Measurements from ENCODE around the gene GALNT7. TPM values are rescaled to one million over a fixed set of nuclear protein-coding genes. Genes with fewer than 3 reads are reported as not detected.

GALNT7 gene
- total and polyA plus RNA-seq, 4 donors = 0.65 to 13.0 (median 2.1) TPM

DNA sequence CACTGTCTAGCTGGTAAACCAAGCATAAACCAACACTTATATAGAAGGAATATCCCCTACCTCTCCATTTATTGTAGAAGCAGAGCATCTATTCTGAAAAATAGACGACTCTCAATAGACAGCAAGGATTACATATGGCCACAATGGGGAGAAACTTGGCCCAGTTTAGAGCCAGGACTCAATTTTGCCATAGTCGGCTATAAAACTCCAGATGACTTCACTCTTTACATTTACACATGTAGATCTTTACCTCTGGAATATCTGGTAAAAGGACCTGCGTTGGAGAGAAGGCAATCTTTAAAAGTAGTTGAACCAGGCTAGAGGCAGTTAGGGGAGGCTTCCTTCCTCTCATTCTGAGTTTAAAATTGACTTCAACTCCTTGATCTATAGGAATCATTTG is 88.2 kb downstream of the GALNT7 start:
- H3K9ac ChIP-seq (ENCODE audit: low read depth in 1 of 2, low read length in 2 of 2) = no peak overlapping the region
- no peaks in the 10 kb centered on the region for H3K9me3 ChIP-seq (ENCODE audit: control insufficient read depth in 4 of 4, low read length in 3 of 4)
- no peak overlapping the region for H3K27ac ChIP-seq (ENCODE audit: low read depth in 1 of 2, low read length in 2 of 2)
- H3K36me3 ChIP-seq (ENCODE audit: control insufficient read depth in 4 of 4, insufficient read depth in 3 of 4, low read depth in 1 of 4, low read length in 3 of 4) = no peaks in the 10 kb centered on the region
- no peaks in the 10 kb centered on the region for H3K27me3 ChIP-seq (ENCODE audit: control insufficient read depth in 4 of 4, insufficient read depth in 4 of 4, low read length in 3 of 4)
- DNase-seq (ENCODE audit: low spot score) = no peak
- TF ChIP-seq, protein P1, sequence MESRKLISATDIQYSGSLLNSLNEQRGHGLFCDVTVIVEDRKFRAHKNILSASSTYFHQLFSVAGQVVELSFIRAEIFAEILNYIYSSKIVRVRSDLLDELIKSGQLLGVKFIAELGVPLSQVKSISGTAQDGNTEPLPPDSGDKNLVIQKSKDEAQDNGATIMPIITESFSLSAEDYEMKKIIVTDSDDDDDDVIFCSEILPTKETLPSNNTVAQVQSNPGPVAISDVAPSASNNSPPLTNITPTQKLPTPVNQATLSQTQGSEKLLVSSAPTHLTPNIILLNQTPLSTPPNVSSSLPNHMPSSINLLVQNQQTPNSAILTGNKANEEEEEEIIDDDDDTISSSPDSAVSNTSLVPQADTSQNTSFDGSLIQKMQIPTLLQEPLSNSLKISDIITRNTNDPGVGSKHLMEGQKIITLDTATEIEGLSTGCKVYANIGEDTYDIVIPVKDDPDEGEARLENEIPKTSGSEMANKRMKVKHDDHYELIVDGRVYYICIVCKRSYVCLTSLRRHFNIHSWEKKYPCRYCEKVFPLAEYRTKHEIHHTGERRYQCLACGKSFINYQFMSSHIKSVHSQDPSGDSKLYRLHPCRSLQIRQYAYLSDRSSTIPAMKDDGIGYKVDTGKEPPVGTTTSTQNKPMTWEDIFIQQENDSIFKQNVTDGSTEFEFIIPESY (IDR thresholded peaks at IDR 0.05) = no peak
- TF ChIP-seq, protein P2, sequence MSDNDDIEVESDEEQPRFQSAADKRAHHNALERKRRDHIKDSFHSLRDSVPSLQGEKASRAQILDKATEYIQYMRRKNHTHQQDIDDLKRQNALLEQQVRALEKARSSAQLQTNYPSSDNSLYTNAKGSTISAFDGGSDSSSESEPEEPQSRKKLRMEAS (IDR thresholded peaks at IDR 0.05) = no peak
- TF ChIP-seq SP1 (IDR thresholded peaks at IDR 0.05) = no peak
- no peaks in the 10 kb centered on the region for H3K4me1 ChIP-seq (ENCODE audit: control insufficient read depth in 4 of 4, insufficient read depth in 4 of 4, low read length in 3 of 4)
- no peak overlapping the region for H3K4me3 ChIP-seq (ENCODE audit: low read depth in 1 of 3, low read length in 3 of 3)
- 68% methylated on average over 3 of the region's 3 CpGs for WGBS

DNA sequence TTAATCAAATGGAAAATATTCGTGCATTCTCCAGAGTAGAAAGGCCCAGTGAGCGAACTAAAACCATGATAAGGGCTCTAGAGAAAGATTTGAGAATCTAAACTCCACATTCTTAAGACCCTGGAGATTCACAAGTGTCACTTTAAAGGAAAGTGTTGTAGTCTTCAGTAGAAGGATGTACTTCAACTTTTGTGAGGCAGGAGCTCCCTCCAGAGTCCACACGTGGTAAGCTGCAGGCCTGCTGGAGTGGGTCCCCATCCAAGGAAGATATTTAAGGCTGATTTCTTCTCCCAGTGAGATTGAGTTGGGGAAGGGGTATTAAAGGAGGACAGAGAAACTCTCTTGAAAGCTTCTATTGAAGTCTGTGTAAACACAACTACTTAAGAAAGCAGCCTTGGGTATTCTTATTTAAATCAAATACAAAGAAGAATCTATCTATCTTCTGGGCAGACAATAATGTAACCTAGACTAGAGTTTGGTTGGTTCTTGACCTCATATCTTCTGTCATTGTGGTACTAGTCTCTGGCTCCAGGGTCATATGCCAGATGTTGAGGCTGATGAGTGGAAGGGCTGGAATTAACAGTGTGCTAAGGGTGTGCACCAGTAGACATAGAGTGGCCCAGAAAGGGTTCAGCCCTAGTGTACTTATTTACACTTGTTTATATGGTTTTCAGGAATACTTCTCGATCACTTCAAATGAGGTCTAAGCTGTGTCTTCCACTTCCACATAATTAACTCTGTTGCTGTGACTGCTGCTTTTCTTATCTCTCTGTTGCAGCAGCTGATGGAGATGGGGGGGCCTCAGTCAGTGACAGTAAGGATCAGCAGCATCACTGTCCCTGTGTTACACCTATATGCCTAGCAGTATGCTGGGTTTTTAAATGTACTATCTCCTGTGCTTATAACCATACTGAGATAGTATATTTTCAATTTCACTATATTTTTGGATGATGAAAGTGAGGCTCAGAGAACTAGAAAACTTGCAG is 89.4 kb downstream of the GALNT7 start:
- Histone ChIP-seq H3K36me3 (ENCODE audit: control insufficient read depth in 4 of 4, insufficient read depth in 3 of 4, low read depth in 1 of 4, low read length in 3 of 4) (no peaks in the 10 kb centered on the region), H3K27ac (ENCODE audit: low read depth in 1 of 2, low read length in 2 of 2) (no peak overlapping the region), H3K4me3 (ENCODE audit: low read depth in 1 of 3, low read length in 3 of 3) (no peak overlapping the region), H3K9ac (ENCODE audit: low read depth in 1 of 2, low read length in 2 of 2) (no peak overlapping the region), H3K4me1 (ENCODE audit: control insufficient read depth in 4 of 4, insufficient read depth in 4 of 4, low read length in 3 of 4) (no peaks in the 10 kb centered on the region), H3K9me3 (ENCODE audit: control insufficient read depth in 4 of 4, low read length in 3 of 4) (no peaks in the 10 kb centered on the region), H3K27me3 (ENCODE audit: control insufficient read depth in 4 of 4, insufficient read depth in 4 of 4, low read length in 3 of 4) (no peaks in the 10 kb centered on the region)
- TF ChIP-seq, protein P3, sequence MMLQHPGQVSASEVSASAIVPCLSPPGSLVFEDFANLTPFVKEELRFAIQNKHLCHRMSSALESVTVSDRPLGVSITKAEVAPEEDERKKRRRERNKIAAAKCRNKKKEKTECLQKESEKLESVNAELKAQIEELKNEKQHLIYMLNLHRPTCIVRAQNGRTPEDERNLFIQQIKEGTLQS (IDR thresholded peaks at IDR 0.05) = no peak
- TF ChIP-seq, protein P2 (IDR thresholded peaks at IDR 0.05) = no peak
- no peak for TF ChIP-seq TAF1 (conservative IDR thresholded peaks at IDR 0.05)
- no peak for TF ChIP-seq FOXA2 (IDR thresholded peaks at IDR 0.05)
- no peak for TF ChIP-seq SP1 (IDR thresholded peaks at IDR 0.05)
- TF ChIP-seq RAD21 (IDR thresholded peaks at IDR 0.05) = peak; percentile 80 to 89
- TF ChIP-seq, protein P4, sequence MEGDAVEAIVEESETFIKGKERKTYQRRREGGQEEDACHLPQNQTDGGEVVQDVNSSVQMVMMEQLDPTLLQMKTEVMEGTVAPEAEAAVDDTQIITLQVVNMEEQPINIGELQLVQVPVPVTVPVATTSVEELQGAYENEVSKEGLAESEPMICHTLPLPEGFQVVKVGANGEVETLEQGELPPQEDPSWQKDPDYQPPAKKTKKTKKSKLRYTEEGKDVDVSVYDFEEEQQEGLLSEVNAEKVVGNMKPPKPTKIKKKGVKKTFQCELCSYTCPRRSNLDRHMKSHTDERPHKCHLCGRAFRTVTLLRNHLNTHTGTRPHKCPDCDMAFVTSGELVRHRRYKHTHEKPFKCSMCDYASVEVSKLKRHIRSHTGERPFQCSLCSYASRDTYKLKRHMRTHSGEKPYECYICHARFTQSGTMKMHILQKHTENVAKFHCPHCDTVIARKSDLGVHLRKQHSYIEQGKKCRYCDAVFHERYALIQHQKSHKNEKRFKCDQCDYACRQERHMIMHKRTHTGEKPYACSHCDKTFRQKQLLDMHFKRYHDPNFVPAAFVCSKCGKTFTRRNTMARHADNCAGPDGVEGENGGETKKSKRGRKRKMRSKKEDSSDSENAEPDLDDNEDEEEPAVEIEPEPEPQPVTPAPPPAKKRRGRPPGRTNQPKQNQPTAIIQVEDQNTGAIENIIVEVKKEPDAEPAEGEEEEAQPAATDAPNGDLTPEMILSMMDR (IDR thresholded peaks at IDR 0.05; ENCODE audit: low read depth, low read length, missing input control) = peak; percentile 65
- no peak for TF ChIP-seq RXRA (IDR thresholded peaks at IDR 0.05)
- no peak for TF ChIP-seq JUND (IDR thresholded peaks at IDR 0.05)
- 36% methylated on average over 4 of the region's 4 CpGs for WGBS
- DNase-seq (ENCODE audit: low spot score) = peak; percentile 38

DNA sequence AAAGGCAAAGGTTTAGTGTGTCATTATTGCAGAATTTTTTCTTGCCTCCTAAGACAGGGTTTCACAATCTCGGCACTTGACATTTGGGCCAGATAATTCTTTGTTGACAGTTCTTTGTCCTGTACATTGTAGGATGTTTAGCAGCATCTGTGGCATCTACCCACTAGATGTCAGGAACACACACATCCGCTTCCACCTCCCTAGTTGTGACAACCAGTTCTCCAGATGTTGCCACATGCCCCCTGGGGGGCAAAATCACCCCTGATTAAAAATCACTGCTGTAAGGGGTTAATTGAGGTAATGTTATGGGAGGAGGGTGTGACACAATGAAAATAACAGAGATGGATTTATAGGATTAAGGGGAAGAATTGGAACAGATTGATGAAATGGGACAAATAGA is 90.3 kb downstream of the GALNT7 start:
- Histone ChIP-seq H3K36me3 (ENCODE audit: control insufficient read depth in 4 of 4, insufficient read depth in 3 of 4, low read depth in 1 of 4, low read length in 3 of 4) (no peaks in the 10 kb centered on the region), H3K4me3 (ENCODE audit: low read depth in 1 of 3, low read length in 3 of 3) (no peak overlapping the region), H3K27me3 (ENCODE audit: control insufficient read depth in 4 of 4, insufficient read depth in 4 of 4, low read length in 3 of 4) (no peaks in the 10 kb centered on the region), H3K27ac (ENCODE audit: low read depth in 1 of 2, low read length in 2 of 2) (no peak overlapping the region), H3K4me1 (ENCODE audit: control insufficient read depth in 4 of 4, insufficient read depth in 4 of 4, low read length in 3 of 4) (no peaks in the 10 kb centered on the region), H3K9me3 (ENCODE audit: control insufficient read depth in 4 of 4, low read length in 3 of 4) (no peaks in the 10 kb centered on the region), H3K9ac (ENCODE audit: low read depth in 1 of 2, low read length in 2 of 2) (no peak overlapping the region)
- 88% methylated on average over 2 of the region's 2 CpGs for WGBS
- TF ChIP-seq YY1 (IDR thresholded peaks at IDR 0.05) = no peak
- DNase-seq (ENCODE audit: low spot score) = no peak
